ENCODE results near the gene STEAP1.

Gene STEAP1

DNA sequence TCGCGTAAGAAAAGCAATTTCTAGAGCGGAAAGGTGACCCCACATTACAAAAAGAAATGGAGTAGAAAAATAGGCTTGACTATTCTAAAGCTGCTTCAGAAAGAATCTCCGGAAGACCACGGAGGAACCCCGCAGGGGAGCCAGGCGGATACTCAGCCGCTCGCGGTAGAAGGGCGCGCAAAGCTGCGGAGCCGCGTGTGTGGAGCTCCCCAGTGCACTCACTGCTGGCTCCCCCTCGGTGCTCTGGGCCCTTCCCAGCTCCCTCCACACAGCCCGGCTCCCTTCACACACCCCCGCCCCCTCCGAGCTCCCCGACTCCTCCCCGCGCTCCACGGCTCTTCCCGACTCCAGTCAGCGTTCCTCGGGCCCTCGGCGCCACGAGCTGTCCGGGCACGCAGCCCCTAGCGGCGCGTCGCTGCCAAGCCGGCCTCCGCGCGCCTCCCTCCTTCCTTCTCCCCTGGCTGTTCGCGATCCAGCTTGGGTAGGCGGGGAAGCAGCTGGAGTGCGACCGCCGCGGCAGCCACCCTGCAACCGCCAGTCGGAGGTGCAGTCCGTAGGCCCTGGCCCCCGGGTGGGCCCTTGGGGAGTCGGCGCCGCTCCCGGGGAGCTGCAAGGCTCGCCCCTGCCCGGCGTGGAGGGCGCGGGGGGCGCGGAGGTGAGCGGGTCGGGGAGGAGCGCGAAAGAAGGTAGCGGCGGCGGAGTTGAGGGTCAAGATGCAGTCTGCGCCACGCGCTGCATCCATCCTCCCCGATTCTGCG is 57.3 kb downstream of the STEAP1 start, which contains the start of gene STEAP2:
STEAP2 (plus strand) TSS at position 350 of the 758 bp plus-strand sequence. CDS start 13,343 bp downstream, outside the sequence.
- no peak for DNase-seq (ENCODE audit: low read depth, low spot score)

DNA sequence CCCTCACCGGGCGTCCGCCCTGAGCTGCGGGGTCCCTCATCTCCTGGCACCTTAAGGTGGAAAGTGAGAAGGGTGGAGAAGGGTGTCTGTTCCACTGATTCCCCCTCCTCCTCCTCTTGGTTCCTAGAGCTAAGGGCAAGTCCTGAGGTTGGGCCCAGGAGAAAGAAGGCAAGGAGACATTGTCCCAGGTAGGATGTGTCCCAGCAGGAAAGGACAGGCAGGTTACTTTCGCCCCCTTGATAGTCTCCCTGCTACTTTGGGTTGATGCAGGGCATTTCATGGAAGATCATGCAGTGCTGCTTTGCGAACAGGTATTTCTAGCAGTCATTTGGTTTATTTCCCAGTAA is 57.9 kb downstream of the STEAP1 start:
- DNase-seq (ENCODE audit: low read depth, low spot score), result no peak

DNA sequence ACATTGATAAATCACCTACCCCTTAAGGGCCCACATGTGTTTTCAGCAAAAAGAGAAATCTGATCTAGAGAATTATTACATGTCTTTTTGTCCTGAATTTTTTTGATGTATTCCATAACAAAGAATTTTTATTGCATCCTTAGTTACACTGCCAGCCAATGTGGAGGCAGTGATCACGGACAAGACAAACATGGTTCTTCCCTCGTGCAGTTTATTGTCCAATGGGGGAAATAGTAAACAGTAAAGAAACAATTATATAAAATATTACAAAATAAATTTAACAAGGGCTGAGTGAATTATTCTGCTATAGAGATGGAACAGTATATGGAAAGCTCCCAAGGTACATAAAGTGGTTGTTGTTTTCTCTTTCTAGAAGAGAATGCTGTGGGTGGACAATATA is 59.3 kb downstream of the STEAP1 start:
- DNase-seq (ENCODE audit: low read depth, low spot score), result no peak

Measured in activated CD4-positive, CD25-positive, alpha-beta regulatory T cell treated with anti-CD3 and anti-CD28 coated beads, Interleukin-2, amount 50 U/mL, for 16 hours (primary cell).